Mucosa of rectum (tissue), 2 donors: ENCODE data around the gene DNAJB6.
A peak's percentile ranks its signal among the peaks of the same experiment; 100 is the strongest.
"Not testable (repeated sequence)": the region's sequence is repeated elsewhere in the genome, so short reads cannot be mapped to it uniquely, and the experiment has no call there.

ENCODE experiments used
- H3K27ac ChIP-seq, 2 donors: one replicate each; pipeline ENCODE4 v1.7.0; 2013; ENCODE audit warnings: inconsistent platforms in 2 of 2, low read depth in 2 of 2, low read length in 2 of 2
- H3K27me3 ChIP-seq, 2 donors: one replicate each; pipeline ENCODE4 v1.7.0; 2013; ENCODE audit warnings: low read length in 2 of 2; ENCODE audit not compliant: control insufficient read depth in 2 of 2, insufficient read depth in 2 of 2
- H3K36me3 ChIP-seq, 2 donors: one replicate each; pipeline ENCODE4 v1.7.0; 2013; ENCODE audit warnings: low read length in 2 of 2; ENCODE audit not compliant: control insufficient read depth in 2 of 2, insufficient read depth in 2 of 2
- H3K4me1 ChIP-seq, 2 donors: one replicate each; pipeline ENCODE4 v1.7.0; 2013; ENCODE audit warnings: low read length in 2 of 2, mild to moderate bottlenecking in 1 of 2; ENCODE audit not compliant: control insufficient read depth in 2 of 2, insufficient read depth in 2 of 2
- H3K4me3 ChIP-seq, 2 donors: one replicate each; pipeline ENCODE4 v1.7.0; 2013; ENCODE audit warnings: low read length in 2 of 2
- H3K9ac ChIP-seq, 2 donors: one replicate each; pipeline ENCODE4 v1.7.0; 2013; ENCODE audit warnings: low read length in 2 of 2, low read depth in 1 of 2, mild to moderate bottlenecking in 1 of 2
- H3K9me3 ChIP-seq, 2 donors: one replicate each; pipeline ENCODE4 v1.7.0; 2013; ENCODE audit warnings: low read length in 2 of 2; ENCODE audit not compliant: control insufficient read depth in 2 of 2
- donor health status: healthy.
- donor health status: Normal muscosa, but diverticular disease.

DNAJB6 gene

DNA sequence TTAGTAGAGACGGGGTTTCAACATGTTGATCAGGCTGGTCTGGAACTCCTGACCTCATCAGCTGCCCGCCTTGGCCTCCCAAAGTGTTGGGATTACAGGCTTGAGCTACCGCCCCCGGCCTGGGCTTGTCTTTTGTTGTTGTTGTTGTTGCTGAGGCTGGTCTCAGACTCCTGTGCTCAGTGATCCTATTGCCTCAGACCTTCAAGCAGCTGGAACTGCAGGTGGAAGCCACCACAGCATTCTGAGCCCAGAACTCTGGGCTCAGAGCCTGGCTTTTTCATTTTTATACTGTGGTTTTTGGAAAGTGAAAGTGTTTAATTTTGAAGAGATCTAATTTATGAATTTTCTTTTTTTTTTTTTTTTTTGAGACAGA is 16.2 kb upstream of the DNAJB6 start:
- no peaks in the 10 kb centered on the region for H3K27me3 ChIP-seq
- no peak overlapping the region for H3K27ac ChIP-seq
- H3K9me3 ChIP-seq: no peaks in the 10 kb centered on the region
- H3K9ac ChIP-seq: no peak overlapping the region
- H3K4me1 ChIP-seq: no peaks in the 10 kb centered on the region
- no peaks in the 10 kb centered on the region for H3K36me3 ChIP-seq
- no peak overlapping the region for H3K4me3 ChIP-seq

DNA sequence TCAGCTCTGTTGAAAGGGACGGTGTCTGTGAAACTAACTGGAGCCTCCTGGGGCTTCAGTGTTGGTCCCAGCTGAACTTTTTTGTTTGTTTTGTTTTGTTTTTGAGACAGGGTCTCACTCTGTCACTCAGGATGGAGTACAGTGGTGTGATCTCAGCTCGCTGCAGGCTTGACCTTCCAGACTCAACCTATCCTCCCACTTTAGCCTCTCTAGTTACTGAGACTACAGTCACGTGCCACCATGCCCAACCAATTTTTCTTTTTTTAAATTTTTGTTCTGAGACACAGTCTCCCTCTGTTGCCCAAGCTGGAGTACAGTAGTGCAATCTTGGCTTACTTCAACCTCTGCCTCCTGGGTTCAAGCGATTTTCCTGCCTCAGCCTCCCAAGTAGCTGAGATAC is 13.4 kb upstream of the DNAJB6 start:
- no peaks in the 10 kb centered on the region for H3K4me1 ChIP-seq
- no peak overlapping the region for H3K9ac ChIP-seq
- no peaks in the 10 kb centered on the region for H3K9me3 ChIP-seq
- no peaks in the 10 kb centered on the region for H3K36me3 ChIP-seq
- no peaks in the 10 kb centered on the region for H3K27me3 ChIP-seq
- H3K4me3 ChIP-seq: no peak overlapping the region
- no peak overlapping the region for H3K27ac ChIP-seq

DNA sequence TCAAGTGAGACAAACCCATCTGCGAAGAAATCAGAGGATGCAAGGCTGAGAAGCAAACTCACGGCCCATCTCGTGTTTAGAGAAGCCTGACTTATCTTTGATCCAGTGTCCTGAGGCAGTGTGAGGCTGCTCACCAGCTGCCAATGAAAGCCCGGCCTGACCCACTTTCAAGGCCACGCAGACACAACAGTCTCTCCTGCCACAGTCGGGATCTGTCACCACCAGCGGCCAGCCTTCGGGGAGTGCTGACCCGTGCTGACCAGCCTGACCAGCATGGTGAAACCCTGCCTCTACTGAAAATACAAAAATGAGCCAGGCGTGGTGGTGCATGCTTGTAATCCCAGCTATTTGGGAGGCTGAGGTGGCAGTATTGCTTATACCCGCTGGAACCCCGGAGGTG is 7.4 kb upstream of the DNAJB6 start:
- Histone ChIP-seq H3K9me3 (no peaks in the 10 kb centered on the region), H3K27me3 (no peaks in the 10 kb centered on the region), H3K4me1 (no peaks in the 10 kb centered on the region), H3K4me3 (no peak overlapping the region), H3K36me3 (no peaks in the 10 kb centered on the region), H3K9ac (no peak overlapping the region), H3K27ac (no peak overlapping the region)

DNA sequence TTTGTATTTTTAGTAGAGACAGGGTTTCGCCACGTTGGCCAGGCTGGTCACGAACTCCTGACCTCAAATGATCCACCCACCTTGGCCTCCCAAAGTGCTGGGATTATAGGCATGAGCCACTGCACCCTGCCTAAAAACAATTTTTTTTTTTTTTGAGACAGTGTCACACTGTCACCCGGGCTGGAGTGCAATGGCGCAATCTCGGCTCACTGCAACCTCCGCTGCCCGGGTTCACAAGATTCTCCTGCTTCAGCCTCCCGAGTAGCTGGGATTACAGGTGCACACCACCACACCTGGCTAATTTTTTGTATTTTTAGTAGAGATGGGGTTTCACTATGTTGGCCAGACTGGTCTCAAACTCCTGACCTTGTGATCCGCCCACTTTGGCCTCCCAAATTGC is 6.2 kb upstream of the DNAJB6 start:
- H3K4me3 ChIP-seq, H3K36me3 ChIP-seq, H3K9ac ChIP-seq, H3K9me3 ChIP-seq, H3K27ac ChIP-seq, H3K4me1 ChIP-seq, H3K27me3 ChIP-seq: not testable (repeated sequence)

DNA sequence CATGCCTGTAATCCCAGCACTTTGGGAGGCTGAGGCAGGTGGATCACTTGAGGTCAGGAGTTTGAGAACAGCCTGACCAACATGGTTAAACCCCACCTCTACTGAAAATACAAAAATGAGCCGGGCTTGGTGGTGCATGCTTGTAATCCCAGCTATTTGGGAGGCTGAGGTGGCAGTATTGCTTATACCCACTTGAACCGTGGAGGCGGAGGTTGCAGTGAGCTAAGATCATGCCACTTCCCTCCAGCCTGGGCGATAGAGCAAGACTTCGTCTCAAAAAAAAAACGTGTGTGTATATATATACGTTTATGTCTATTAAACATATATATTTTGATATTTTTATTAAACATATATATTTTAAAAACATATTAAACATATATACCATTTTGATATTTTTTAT is 5.8 kb upstream of the DNAJB6 start:
- not testable (repeated sequence) for H3K27me3 ChIP-seq, H3K27ac ChIP-seq, H3K4me3 ChIP-seq, H3K9me3 ChIP-seq, H3K4me1 ChIP-seq, H3K36me3 ChIP-seq, H3K9ac ChIP-seq

DNA sequence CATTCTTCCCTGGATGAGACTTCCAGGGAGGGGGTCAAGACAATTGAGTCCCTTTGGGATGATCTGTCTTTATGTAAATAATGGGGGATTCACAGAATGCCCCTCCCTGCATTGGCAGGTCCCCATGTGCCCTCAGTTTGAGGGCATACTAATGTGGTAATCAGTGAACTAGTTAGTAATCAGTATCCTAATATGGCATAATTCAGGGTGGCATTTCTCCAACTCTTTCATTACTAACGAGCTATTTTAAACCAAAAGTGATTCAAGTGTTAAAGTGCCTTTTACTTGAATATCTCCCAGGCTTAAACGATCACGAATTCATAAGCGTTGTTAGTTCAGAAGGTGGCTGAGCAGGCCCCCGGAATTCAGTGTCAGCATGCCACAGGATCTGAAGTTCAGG is 1.6 kb upstream of the DNAJB6 start:
- Histone ChIP-seq H3K9ac (no peak overlapping the region), H3K4me1 (peaks cover 15 to 17% of the 10 kb centered on the region in 2 donors), H3K9me3 (no peaks in the 10 kb centered on the region), H3K36me3 (no peaks in the 10 kb centered on the region), H3K27me3 (no peaks in the 10 kb centered on the region), H3K27ac (no peak overlapping the region), H3K4me3 (no peak overlapping the region)

DNA sequence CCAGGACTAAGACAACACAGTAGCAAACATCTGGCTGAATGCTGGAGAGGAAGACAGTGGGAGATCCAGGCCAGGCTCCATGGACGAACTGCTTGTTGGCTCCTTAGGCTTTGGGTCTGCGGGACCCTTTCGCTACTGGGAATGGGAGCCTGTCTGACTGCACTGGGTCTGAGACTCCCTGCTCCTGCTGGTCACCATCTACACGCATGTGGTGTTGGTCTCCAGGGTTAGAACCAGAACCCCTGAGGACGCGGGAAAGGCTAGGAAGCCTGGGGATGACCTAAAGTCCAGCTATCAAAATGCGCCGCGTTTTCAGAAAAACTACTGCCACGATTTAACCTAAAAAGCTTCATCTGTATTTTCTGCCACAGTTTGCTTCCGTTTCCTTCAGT is 817 bp upstream of the DNAJB6 start:
- peaks cover 15 to 17% of the 10 kb centered on the region in 2 donors for H3K4me1 ChIP-seq
- peak overlapping the region; percentile 14 to 88 for H3K9ac ChIP-seq
- no peaks in the 10 kb centered on the region for H3K36me3 ChIP-seq
- H3K27me3 ChIP-seq: no peaks in the 10 kb centered on the region
- H3K4me3 ChIP-seq: peak overlapping the region; percentile 75 to 78
- H3K9me3 ChIP-seq: no peaks in the 10 kb centered on the region
- H3K27ac ChIP-seq: peak overlapping the region; percentile 95

DNA sequence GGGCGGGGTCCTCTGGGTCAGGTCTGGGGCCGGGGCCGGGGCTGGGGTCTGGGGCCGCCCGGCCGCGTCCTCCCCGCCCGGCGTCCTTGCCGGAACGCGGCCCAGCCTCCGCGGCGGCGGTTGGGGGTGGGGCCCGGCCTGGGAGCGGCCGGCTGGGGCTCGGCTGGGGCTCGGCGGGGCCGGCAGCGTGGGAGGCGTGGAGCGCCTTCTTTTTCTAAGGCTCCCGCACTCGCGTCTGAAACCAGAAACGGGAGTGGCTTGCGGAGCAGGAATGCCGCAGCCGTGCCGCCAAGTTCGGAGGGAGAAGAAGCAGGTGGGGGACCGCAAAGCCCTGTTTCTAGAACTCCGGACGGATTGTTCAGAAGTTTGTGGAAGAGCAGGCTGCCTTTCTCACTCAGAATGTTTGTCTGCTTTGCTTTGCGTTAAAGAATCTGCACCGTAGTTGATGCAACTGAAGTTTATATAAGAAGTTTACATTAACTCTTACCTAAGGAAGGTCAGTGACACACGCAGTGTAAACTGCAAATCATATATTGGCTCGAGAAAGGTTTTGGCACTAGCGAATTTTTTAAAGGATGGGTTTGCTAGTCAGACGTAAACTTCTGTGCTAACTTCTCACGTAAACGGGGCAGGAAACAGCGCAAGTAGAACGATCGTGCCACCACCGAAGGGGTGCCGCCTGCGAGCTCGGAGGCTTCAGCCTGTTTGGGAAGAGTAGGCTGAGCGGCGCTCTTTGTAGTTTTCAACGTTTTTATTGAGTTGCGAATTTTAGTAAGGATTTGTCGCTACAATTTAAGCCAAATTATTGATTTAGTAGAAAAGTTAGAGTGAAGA is 729 bp downstream of the DNAJB6 start:
- peak overlapping the region; percentile 67 to 80 for H3K4me3 ChIP-seq
- H3K27ac ChIP-seq: peak overlapping the region; percentile 95
- H3K9me3 ChIP-seq: no peaks in the 10 kb centered on the region
- peaks cover 15 to 17% of the 10 kb centered on the region in 2 donors for H3K4me1 ChIP-seq
- H3K9ac ChIP-seq: peak overlapping the region; percentile 69 to 88
- H3K36me3 ChIP-seq: no peaks in the 10 kb centered on the region
- H3K27me3 ChIP-seq: no peaks in the 10 kb centered on the region

DNA sequence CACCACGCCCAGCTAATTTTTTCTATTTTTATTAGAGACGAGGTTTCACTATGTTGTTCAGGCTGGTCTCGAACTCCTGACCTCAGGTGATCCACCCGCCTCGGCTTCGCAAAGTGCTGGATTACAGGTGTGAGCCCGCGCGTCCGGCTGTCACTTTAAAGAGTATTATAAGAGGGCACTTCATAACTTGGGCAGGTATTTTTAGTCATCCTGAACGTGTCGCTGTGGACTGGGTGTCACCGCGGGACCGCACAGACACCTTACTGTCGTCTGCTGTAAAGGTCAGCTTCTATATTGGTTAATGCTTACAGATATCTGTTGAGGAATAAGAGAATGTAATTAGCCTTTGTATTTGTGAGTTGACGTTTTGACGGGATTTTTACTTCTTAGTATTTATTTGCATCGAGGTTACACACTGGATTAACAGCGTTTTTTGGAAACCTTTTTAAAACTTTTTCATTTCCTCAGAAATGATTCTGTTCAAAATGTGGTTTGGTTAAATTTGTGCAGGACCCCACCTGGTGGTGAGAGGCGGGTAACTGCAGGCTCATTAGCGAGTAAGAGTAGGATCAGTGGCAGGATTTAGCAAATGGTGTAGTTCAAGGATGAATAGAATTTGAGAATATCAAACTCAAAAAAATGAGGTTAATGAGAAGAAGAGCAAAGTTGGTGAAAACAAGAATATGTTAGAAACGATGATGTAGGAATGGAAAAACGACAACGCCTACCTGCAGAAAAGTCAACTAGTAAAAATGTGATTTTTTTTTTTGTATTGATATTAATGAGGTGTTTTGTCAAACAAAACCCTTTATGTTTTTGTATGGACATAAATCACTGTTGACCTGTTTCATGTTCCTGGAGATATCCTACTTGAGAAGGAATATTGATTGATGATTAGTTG is 3.2 kb downstream of the DNAJB6 start:
- no peaks in the 10 kb centered on the region for H3K9me3 ChIP-seq
- H3K4me3 ChIP-seq: no peak overlapping the region
- H3K9ac ChIP-seq: no peak overlapping the region
- no peaks in the 10 kb centered on the region for H3K36me3 ChIP-seq
- no peaks in the 10 kb centered on the region for H3K27me3 ChIP-seq
- H3K27ac ChIP-seq: no peak overlapping the region
- H3K4me1 ChIP-seq: peaks cover 15 to 17% of the 10 kb centered on the region in 2 donors

DNA sequence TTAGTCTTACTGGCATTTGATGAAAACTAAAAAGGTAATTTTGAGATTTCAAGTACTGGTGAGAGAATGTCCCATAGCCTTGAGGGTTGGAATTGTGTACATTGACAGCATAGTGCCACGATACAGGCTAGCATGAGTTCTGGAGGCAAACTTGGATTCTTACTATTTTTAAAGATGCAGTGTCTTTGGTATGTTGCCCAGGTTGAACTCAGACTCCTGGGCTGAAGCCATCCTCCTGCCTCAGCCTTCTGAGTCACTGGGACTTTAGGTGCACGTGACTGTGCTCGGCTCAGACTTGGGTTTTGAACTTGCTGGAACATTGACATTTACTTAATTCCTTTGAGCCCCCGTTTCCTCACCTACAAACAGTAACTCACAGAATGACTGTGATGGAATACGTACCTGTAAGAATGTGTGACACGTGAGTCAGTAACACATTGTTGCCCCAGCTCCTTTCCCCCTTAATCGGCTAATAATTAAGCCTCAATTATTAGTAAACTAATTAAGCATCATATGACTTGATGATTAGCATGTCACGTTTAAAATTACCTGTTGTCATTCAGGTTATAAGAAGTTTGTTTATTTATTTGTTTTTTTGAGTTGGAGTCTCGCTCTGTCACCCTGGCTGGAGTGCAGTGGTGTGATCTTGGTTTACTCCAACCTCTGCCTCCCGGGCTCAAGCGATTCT is 10.6 kb downstream of the DNAJB6 start:
- Histone ChIP-seq H3K27ac (no peak overlapping the region), H3K9ac (no peak overlapping the region), H3K4me3 (no peak overlapping the region), H3K9me3 (no peaks in the 10 kb centered on the region), H3K36me3 (peaks cover 0 to 8% of the 10 kb centered on the region in 2 donors), H3K4me1 (no peaks in the 10 kb centered on the region), H3K27me3 (no peaks in the 10 kb centered on the region)
